Fibroblast of lung (primary cell): Measurements from ENCODE around the gene SFI1. TPM values are rescaled to one million over a fixed set of nuclear protein-coding genes. Genes with fewer than 3 reads are reported as not detected.

ENCODE experiments used
- DNase-seq, 2 donors: peaks; one replicate each; pipeline versions ENCODE4 v3.0.0 to v3.0.0-alpha.2; 2010; ENCODE audit warnings: low read depth in 2 of 2
- H2AFZ ChIP-seq: 2 replicates; pipeline ENCODE4 v1.5.1; 2012; ENCODE audit warnings: low read length, control low read depth, inconsistent platforms
- H3K27ac ChIP-seq: 2 replicates; pipeline ENCODE4 v1.5.1; 2011; ENCODE audit warnings: low read length, control low read depth; ENCODE audit not compliant: insufficient read depth
- H3K27me3 ChIP-seq: 2 replicates; pipeline ENCODE4 v1.5.1; 2011; ENCODE audit warnings: mild to moderate bottlenecking, low read length; ENCODE audit not compliant: control insufficient read depth, insufficient read depth
- H3K36me3 ChIP-seq: 2 replicates; pipeline ENCODE4 v1.5.1; 2011; ENCODE audit warnings: low read length; ENCODE audit not compliant: control insufficient read depth, insufficient read depth
- H3K4me1 ChIP-seq: 2 replicates; pipeline ENCODE4 v1.5.1; 2011; ENCODE audit warnings: low read length; ENCODE audit not compliant: control insufficient read depth, insufficient read depth; ENCODE audit errors: extremely low read depth
- H3K4me2 ChIP-seq: 2 replicates; pipeline ENCODE4 v1.5.1; 2011; ENCODE audit warnings: low read length, control low read depth; ENCODE audit not compliant: insufficient read depth; ENCODE audit errors: extremely low read depth
- H3K4me3 ChIP-seq, 4 experiments: fragments of 200-600 bp in 1 of 4; sonication (generic) in 1 of 4; replicated peaks in 1 of 4; 2 replicates each; pipeline ENCODE4 v1.5.1; 2011 to 2016; ENCODE audit warnings: low read length in 4 of 4, low read depth in 3 of 4, mild to moderate bottlenecking in 3 of 4, control low read depth in 2 of 4, inconsistent platforms in 1 of 4, mixed read lengths in 1 of 4; ENCODE audit not compliant: insufficient read depth in 1 of 4; ENCODE audit errors: control extremely low read depth in 1 of 4
- H3K79me2 ChIP-seq: 2 replicates; pipeline ENCODE4 v1.5.1; 2012; ENCODE audit warnings: mild to moderate bottlenecking, low read length, inconsistent platforms; ENCODE audit not compliant: control insufficient read depth, insufficient read depth
- H3K9ac ChIP-seq: 2 replicates; pipeline ENCODE4 v1.5.1; 2011; ENCODE audit warnings: mild to moderate bottlenecking, low read length, control low read depth; ENCODE audit not compliant: insufficient read depth
- H3K9me3 ChIP-seq: 2 replicates; pipeline ENCODE4 v1.5.1; 2012; ENCODE audit warnings: low read depth, low read length; ENCODE audit not compliant: control insufficient read depth, insufficient read depth
- H4K20me1 ChIP-seq: 2 replicates; pipeline ENCODE4 v1.5.1; 2011; ENCODE audit warnings: low read length; ENCODE audit not compliant: control insufficient read depth, insufficient read depth; ENCODE audit errors: extremely low read depth
- EZH2 ChIP-seq: IDR thresholded peaks from 2 replicates; pipeline ENCODE4 v1.5.1; 2012; ENCODE audit warnings: low read length, control low read depth, mild to moderate bottlenecking; ENCODE audit errors: missing control alignments
- polyA plus RNA-seq, 2 donors: library from polyadenylated mRNA; depleted of rRNA in 1 of 2; stranded (reverse) in 1 of 2; unstranded in 1 of 2; fragments of >200 nt; gene quantifications; 2 replicates each; pipeline ENCODE4 v1.2.1, GENCODE V29; 2011 to 2012; ENCODE audit warnings: missing spikeins in 1 of 2
- total RNA-seq: library from RNA; depleted of rRNA; stranded (reverse); fragments of >200 nt; gene quantifications from 2 replicates; pipeline ENCODE4 v1.2.1, GENCODE V29; 2014
- TF ChIP-seq, protein P1 (sequence below), 2 donors: IDR thresholded peaks in 1 of 2; conservative IDR thresholded peaks in 1 of 2; 1 replicate in 1 of 2; 2 replicates in 1 of 2; pipeline ENCODE4 v1.5.1; 2011 to 2012; ENCODE audit warnings: low read length in 2 of 2, control low read depth in 1 of 2, inconsistent platforms in 1 of 2, low read depth in 1 of 2, mild to moderate bottlenecking in 1 of 2

The SFI1 gene
- total and polyA plus RNA-seq, 2 donors (not counting 1 experiment from before 2014, with no cell fraction given) = 3.6 to 11.4 TPM

DNA sequence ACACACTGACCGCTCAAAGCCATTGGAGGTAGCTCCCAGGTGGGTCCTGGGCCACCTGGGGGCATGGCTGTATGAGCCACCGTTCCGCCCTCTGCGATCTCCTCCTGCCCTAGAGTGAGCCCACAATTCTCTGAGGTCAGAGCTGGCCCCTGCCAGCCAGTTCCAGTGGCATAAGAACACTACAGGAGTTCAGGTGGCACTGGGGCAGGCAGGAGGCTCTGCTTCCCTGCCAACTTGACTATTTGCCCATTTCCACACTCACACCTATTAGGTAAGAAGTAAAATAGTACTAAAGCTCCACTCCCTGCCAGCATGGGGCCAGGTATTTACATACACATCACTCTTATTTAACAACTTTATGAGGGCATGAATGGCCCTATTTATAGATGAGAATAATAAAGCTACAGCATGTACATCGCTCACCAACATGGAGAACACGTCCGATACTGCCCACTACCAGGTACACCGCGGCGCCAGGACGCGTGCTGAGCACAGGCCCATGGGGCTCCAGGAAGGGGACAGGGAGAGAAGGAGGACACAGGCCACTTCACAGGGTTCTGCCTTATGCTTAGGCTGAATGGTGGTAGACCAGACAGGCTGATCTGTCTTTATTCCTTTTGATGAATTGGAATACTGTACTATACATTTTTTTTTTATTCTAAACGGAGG is 139.4 kb downstream of the SFI1 start:
- DNase-seq = no peak
- H3K4me3 ChIP-seq = no peak overlapping the region
- H3K9ac ChIP-seq = no peak overlapping the region
- peaks cover 10% of the 10 kb centered on the region for H3K4me1 ChIP-seq
- H3K36me3 ChIP-seq = no peaks in the 10 kb centered on the region
- no peak overlapping the region for H3K4me2 ChIP-seq
- no peak overlapping the region for H2AFZ ChIP-seq
- no peaks in the 10 kb centered on the region for H3K27me3 ChIP-seq
- H3K79me2 ChIP-seq = peaks cover 10% of the 10 kb centered on the region
- H4K20me1 ChIP-seq = no peaks in the 10 kb centered on the region
- no peak overlapping the region for H3K27ac ChIP-seq
- no peaks in the 10 kb centered on the region for H3K9me3 ChIP-seq
- TF ChIP-seq, protein P1, sequence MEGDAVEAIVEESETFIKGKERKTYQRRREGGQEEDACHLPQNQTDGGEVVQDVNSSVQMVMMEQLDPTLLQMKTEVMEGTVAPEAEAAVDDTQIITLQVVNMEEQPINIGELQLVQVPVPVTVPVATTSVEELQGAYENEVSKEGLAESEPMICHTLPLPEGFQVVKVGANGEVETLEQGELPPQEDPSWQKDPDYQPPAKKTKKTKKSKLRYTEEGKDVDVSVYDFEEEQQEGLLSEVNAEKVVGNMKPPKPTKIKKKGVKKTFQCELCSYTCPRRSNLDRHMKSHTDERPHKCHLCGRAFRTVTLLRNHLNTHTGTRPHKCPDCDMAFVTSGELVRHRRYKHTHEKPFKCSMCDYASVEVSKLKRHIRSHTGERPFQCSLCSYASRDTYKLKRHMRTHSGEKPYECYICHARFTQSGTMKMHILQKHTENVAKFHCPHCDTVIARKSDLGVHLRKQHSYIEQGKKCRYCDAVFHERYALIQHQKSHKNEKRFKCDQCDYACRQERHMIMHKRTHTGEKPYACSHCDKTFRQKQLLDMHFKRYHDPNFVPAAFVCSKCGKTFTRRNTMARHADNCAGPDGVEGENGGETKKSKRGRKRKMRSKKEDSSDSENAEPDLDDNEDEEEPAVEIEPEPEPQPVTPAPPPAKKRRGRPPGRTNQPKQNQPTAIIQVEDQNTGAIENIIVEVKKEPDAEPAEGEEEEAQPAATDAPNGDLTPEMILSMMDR (conservative IDR thresholded peaks at IDR 0.05 in 1 of 2, IDR thresholded peaks at IDR 0.05 in 1 of 2; ENCODE audit: low read depth in 1 of 2, low read length in 2 of 2) = no peak
- TF ChIP-seq EZH2 = no peak

DNA sequence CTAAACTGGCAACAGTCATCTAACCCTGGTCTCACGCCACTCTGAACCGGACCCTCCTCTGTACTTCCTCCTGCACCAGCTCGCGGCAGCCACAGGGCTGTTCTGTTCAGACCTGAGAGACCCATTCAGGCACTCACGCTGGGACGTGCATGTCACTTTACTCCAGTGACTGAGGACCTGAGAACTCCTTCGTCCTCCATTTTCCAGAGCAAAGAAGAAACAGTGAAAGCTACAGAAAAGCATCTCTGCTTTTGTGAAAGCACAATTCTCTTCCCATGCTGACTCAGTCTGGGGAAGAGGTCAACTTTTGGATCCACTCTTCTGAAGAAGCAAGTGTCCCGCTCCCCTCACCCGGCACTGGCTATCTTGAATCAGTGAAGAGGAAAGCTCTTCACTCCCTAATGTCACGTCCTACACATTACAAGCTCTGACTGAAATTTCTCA is 141.1 kb downstream of the SFI1 start:
- H3K4me3 ChIP-seq = no peak overlapping the region
- H3K27ac ChIP-seq = peak overlapping the region; percentile 17
- no peak overlapping the region for H2AFZ ChIP-seq
- peaks cover 7% of the 10 kb centered on the region for H3K4me1 ChIP-seq
- H3K79me2 ChIP-seq = peaks cover 5% of the 10 kb centered on the region
- no peak overlapping the region for H3K4me2 ChIP-seq
- TF ChIP-seq, protein P1 (conservative IDR thresholded peaks at IDR 0.05 in 1 of 2, IDR thresholded peaks at IDR 0.05 in 1 of 2; ENCODE audit: low read depth in 1 of 2, low read length in 2 of 2) = no peak
- TF ChIP-seq EZH2 = no peak
- H3K27me3 ChIP-seq = no peaks in the 10 kb centered on the region
- H3K36me3 ChIP-seq = no peaks in the 10 kb centered on the region
- no peaks in the 10 kb centered on the region for H4K20me1 ChIP-seq
- no peak for DNase-seq
- no peaks in the 10 kb centered on the region for H3K9me3 ChIP-seq
- H3K9ac ChIP-seq = no peak overlapping the region

DNA sequence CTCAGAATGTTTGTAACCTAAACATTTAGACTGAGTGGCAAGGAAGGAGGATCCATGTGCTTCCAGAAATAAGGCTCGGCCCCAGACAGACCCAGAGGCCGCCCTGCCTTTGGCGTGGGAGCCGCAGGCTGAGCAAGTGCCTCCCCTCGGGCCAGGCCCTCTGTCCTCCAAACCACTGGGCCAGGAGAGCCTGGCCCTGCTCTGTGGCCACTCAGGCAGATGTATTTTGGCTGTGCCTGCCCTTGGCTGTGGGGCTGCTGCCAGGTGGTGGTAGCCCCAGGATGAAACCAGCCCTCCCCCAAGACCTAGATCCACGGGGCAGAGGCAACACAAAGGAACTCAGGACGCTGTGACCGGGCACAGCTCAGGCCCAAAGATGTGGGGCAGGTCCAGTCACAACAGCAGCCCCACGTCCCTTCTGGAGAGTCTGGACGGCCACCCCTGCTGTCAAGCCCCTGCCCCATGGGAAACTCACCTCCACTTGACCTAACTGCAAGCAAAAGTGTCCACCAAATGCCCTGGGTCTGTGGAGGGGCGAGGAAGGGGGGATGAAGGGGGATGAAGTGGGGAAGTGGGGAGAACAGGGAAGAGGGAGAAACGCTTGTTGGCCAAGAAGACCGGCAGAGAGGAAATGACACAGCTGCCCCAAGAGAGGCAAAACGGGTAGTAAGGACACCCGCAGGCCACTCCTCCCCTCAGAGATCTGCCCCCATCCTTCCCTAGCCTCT is 141.7 kb downstream of the SFI1 start:
- Histone ChIP-seq H3K4me3 (no peak overlapping the region), H3K27me3 (no peaks in the 10 kb centered on the region), H2AFZ (no peak overlapping the region), H3K4me1 (peaks cover 7% of the 10 kb centered on the region), H3K79me2 (peaks cover 5% of the 10 kb centered on the region), H4K20me1 (no peaks in the 10 kb centered on the region), H3K4me2 (no peak overlapping the region), H3K36me3 (no peaks in the 10 kb centered on the region), H3K9me3 (no peaks in the 10 kb centered on the region), H3K9ac (peak overlapping the region; percentile 41), H3K27ac (peak overlapping the region; percentile 17)
- DNase-seq = no peak
- TF ChIP-seq, protein P1 (conservative IDR thresholded peaks at IDR 0.05 in 1 of 2, IDR thresholded peaks at IDR 0.05 in 1 of 2; ENCODE audit: low read depth in 1 of 2, low read length in 2 of 2) = no peak
- no peak for TF ChIP-seq EZH2
